ENCODE data around the gene PCDH1.

PCDH1 gene

DNA sequence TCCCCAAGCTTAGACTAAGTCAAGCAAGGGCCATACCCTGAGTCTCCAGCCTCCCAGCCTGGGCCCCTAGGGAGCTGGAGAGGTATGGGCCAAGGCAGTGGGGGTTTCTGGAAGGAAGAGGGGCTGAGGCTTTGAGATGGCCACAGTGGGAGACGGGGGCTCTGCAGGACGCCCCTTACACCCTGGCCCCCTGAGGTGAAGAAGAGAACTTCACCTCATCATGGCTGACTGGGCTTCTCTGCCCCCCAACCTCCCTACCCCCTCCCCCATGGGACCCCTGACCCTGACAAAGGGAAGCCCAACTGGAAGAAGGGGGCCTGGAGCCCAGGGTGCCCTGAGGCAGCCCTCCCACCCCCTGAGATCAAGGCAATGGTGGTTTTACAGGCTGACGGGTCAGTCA, 25.8 kb downstream of the PCDH1 start:
- no peak for DNase-seq

DNA sequence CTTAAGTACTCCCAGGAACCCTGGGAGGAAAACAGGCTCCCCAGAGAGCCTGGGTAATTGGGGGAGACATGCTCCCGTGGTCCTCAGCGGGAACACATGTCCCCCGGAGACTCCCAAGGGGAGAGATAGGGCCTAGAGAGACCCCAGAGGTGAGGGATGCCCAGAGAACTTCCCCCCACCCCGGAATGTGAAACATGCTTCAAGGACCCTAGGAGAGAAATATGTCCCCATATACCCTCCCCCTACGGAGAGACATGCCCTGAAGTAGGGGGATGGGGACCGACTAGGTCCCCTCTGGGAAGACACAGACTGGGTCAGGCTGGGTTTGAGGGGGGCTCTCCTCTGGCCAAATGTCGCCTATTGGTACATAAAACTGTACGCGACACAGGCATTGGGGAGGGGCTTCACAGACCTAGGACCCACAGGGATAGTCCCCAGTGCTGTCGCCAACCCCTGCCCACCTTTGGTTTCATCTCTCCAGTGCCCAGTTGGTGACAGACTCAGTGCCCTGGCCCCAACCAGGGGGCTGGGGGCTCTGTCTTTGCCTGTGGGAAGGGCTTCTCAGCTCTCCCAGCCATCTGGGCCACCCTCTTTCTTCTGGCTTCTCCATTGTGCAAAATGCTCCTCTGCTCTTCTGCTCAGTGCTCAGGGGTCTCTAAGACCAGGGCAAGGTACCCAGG, 26.9 kb downstream of the PCDH1 start:
- no peak for DNase-seq

GRCh38 chr5:141850786-141851185, 27.4 kb downstream of the PCDH1 start:
- no peak for DNase-seq

GRCh38 chr5:141850244-141850768, 27.9 kb downstream of the PCDH1 start:
- DNase-seq = peak; percentile 56

GRCh38 chr5:141849415-141850243, 28.6 kb downstream of the PCDH1 start:
- peak; percentile 82 for DNase-seq

DNA sequence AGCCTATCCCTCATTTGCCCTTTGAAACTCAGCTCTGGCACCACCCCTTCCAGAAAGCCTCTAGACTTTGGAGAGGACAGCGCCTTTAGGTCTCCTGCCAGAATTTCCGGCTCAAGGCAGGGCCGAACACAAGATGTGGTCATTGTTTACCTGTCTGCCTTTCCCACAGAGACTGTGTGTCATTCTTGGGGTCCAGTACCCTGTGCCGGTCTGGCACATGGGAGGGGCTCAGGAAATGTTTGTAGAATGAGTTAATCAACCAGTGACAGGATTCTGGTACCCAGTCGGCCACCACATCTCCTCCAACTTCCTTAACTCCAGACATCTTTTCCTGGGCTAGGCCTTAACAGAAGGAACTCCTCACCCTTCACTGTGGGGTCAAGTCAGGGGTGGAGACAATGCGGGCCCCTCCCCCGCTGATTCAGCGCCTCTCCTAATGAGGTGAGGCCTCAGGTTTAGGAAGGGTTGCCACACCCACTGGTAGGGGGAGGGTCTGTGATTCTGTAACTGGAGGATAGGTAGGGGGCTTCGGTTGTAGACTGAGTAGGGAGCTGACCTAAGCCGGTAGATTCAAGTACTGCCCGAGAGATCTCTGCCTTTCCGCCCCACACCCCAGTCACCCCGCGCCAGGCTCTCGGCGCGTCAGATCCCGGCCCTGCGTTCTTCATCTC, 29.3 kb downstream of the PCDH1 start:
- DNase-seq = peak; percentile 71

DNA sequence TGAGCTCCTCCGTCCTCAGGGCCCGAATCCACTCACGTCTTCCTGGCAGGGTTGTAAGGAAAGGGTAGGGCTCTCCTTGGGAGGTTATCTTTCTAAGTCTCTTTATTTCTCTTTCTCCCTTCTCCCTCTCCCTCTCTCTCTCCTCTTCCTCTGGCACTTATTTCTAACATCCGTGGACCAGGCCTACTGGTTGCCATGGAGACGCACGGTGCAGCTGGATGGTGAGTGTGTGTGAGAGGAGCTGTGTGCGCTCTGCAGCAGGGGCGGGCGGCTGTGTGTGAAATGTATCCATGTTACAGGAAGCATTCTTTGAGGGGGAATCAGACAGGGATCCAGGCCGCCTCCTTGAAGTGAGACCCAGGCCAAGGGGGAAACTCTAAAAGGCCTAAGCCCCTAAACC, 32.2 kb downstream of the PCDH1 start:
- no peak for DNase-seq

DNA sequence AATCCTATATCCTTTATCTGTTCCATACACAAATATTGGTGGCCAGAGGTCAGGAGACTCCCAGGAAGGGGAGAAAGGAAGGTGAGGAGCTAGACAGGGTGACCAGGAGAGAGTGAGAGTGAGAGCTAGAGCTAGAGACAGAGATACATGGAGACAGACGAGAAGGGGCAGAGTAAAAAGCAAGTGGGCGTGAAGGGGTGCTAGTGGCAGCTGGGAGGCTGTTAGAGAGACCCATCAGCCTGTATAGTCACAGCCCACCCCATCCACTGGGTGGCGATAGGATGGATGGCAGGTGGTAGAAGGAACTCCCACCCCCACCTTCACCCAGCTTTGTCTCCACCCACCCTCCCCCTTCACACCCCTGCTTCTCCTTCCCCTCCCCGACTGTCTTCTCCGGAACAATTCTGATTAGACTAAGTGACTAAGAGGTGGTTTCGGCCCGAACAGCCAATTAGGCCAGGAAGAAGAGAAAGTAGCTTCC, 32.8 kb downstream of the PCDH1 start:
- DNase-seq = peak; percentile 35

DNA sequence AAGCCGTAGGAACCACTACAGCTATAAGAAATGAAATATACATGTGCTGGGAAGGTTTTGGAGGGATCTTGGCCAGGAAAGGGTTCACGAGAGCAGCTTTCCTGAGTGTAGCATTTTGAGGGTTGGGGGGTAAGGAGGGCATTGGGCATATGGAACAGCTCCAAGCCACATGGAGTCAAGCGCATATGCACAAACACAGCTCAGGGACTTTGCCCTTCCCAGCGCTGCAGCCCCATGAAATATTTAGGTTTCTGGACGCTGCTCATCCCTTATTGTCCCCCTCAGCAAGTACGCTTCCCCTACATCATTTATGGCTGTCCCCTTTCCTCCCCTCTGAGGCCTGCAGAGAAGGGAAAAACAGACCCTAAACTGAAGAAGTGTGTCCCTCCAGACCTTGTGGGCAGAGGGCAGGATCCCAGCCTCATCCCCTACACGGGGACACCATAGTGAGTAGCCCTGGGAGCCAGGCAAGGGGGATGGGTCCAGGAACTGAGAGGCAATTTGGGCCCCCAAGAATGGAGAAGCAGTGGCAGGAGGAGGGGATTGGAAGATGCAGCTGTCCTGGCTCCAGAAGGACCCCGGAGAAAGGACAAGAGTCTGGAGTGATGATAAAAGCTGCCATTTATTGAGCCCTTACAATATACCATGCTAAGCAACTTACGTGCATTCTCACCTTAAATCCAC, 33.7 kb downstream of the PCDH1 start:
- no peak for DNase-seq

DNA sequence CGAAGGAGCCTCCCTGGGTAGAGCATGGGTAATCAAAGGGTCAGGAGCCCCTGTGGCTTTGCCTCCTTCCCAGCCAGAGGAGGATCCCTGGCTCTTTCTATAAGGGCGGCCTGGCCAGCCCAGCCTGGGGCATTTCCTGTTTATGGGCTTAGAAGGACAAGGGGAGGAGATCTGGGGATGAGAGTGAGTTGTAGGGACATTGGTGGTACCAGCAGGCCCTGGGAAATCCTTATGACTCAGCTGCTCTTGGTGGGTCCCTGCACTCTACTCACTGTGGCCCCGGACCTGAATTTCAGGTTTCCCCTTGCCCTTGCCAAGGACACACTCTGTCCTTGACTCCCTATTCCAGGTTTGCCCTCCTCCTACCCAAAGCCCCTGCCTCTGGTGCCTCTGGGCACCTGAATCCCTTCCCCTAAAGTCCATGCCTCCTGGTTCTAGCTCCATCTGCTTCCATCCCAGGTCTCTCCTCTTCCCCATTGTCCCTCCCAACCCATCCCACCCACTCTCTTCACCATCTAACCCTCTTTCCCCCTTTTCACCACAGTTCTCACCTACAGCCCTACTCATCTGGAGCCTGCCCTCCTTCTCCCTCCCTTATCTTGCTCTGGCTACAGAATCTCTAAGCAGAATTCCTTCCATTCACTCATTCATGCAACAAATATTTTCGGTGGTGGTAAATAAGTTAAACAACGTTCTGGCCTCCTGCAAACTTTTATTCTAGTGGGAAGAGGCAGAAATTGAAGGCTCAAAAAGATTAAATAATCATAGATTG, 34.9 kb downstream of the PCDH1 start:
- DNase-seq = no peak

DNA sequence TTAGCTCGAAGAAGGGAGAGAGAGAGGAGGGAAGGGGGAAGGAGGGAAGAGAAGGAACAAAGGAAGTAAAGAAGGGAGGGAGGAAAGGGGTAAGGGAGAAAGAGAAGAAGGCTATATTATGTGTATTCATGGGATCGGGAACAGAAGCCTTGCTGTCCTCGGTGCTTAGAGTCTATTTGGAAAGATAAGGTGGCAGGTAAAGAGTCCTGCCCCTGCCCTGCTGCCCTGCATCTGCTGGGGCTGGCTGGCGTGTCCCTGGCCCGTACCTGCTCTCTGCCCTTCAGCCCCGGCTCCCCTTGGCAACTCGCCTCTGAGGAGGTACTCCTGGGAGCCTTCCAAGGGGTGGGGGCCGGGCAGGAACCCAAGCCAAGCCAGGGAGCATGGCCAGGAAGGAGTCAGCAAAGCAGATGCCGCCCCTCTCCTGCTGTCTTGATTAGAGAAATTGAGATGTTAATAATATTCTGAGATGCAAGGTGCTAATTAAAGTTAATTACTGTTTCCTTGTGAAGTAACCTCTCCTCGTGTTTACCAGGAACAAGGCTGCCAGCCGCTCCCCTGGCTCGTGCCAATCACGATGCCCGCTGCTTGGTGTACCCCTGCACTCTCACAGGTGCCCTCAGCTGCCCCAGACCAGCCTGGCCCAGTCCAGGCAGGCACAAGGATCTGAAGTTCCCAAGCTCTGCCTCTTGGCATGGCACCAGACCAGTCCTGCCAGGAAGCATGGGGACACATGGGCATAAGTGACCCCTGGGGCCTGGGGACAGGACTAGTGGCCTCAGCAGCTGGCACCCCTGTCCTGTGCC, 36.6 kb downstream of the PCDH1 start:
- no peak for DNase-seq

DNA sequence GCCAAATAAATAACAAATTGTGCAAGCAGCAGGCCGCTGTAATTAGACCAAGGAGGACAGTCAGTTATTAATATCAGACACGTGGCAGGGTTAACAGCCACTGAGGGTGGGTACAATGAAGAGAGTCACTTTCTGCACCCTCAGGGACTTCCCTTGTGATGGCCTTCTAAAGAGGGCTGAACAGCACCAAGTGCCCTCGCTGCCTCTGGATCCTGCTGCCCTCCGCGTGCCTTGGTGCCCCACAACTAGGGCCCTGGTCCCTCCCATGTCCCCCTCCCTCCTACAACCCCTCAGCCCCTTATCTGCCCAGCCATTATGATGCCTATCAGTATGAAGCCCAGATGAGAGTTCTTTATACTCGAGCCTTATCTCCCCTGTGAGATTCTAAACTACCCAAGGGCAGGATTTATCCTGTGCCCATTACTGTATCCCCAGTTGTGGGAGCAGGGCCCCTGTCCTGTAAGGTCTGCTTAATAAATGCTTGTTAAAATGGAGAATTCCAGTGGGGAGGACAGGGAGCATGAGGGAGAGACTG, 37.3 kb downstream of the PCDH1 start:
- DNase-seq = no peak

GRCh38 chr5:141840280-141840812, 37.9 kb downstream of the PCDH1 start:
- DNase-seq = no peak

DNA sequence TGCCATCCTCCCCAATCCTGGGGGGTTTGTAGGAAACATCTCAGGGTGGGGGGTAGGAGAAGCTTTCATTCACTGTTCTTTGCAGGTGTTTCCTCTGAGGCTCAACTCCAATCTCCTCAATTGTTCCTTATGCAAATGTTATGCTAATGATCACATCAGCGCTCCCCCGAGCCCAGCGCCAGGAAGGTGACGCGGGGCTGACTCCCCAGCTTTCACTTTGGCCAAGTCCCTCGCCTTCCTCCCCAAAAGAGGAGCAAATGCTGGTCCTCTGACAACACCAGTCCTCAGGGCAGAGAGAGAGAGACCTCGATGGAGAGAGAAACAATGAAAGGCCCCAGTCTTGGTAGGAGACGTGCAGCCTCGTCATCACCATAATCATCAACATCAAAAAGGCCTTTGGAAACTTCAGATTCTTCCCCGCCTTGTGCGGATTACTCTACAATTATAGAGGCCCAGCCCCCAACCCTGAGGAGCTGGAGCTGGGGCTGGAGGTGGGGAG, 39.1 kb downstream of the PCDH1 start:
- DNase-seq = no peak

DNA sequence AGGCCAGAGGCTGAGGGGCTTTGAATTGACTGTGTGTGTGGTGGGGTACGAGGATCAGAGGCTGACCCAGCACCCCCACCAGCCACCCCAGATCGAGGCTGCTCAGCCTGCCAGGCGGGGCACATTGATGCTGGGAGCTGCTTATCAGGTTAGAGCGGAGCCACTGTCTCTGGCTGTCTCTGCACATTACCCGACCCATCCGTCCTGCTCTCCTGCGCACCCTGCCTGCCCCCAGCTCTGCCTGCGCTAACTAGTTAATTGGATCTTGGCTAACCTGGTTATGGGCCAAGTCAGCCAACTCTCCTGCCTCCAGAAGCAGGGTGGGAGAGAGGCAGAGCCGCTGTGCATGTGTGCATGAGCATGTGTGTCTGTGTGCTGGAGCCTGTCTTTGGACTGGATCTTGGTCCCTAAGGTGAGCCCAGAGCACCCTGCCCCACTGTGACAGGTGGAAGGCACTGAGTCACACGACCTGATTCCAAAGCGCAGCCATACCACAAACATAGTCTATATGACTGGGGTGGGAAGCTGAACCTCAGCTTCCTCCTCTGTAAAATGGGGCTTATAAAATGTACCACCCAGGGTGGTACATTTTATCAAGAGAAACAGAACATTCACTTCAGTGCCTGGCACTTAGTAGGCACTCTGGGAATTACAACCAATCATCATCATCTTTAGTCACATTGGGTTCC, 39.7 kb downstream of the PCDH1 start:
- DNase-seq = no peak

DNA sequence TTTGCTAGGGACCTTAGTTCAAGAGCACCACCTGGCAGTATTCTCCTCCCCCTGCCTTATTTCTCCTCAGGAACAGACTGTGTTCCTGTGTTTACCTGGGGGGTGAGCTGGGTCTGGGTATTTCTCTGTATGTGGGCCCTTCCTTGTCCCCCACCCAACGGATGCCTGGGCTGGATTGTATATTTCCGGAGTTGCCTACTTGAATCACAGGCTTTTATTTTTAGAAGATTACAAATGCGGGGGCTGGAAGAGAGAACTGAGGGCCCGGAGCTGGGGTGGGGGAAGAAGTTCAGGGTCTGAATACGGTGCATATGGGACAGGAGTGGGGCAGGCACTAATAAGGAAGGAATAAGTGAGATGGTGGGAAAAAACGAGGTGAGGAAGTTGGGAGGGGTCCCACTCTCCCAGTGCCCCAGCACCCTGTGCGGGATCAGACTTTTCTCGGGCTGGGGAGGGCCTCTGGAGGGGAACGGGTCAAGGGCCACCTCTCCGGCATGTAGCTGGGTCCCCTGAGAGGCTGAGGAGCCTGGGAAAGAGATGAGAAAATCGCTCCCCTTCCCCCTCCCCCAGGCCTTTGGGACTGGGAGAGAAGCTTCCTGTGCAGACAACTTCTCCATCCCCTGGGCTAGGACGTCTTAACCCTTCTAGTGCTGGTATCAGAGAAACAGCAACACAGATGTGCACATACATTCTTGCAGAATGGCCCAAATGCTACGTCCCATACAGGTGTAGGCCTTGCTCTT, 42.1 kb downstream of the PCDH1 start:
- no peak for DNase-seq

GRCh38 chr5:141834331-141834730, 43.9 kb downstream of the PCDH1 start:
- no peak for DNase-seq

DNA sequence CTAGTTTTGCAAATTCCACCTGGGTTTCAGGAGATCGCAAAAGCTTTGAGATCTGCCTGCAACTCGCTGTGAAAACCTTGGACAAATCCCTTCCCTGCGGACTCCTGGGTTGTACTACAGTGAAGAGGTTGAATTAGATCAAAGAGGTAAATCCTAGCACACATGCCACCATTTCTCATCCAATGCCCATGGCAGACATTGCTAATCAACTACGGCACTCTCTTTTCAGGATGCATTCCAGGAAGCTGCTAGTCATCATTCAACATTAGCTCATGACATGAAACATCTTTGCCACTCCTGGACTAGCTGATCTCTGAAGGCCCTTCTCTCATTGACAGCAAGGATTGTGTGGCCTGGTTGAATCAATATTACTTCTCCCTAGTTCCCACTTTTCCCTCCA, 46.1 kb downstream of the PCDH1 start:
- DNase-seq = no peak

DNA sequence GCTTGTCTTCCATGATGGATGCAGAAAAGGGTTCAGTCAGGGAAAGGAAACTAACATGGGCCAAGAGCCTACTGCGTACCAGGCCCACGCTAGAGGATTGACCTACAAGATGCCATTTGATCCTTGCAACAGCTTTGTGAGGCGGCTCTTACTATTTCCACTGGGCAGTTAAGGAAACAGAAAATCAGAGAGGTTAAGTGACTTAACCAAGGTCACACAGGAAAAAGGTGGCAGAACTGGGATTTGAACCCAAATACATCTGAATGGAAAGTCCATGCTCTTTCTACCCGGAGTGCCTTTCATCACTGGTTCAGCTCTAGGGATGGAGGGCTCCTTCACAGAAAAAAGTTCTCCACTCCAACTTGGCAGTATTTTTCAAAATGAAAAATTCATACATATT, 50.0 kb downstream of the PCDH1 start:
- no peak for DNase-seq

Data from stimulated activated CD8-positive, alpha-beta memory T cell treated with anti-CD3 and anti-CD28 coated beads, Interleukin-4, amount 100 ng/mL, for 48 hours (primary cell).